Neuronal stem cell (in vitro differentiated cells): ENCODE measurements around the gene PIGV.
A peak's percentile ranks its signal among the peaks of the same experiment; 100 is the strongest.
"Not testable (repeated sequence)": the region's sequence is repeated elsewhere in the genome, so short reads cannot be mapped to it uniquely, and the experiment has no call there.

ENCODE experiments used
- DNase-seq: peaks from one replicate; pipeline ENCODE4 v3.0.0-alpha.2; 2013; ENCODE audit warnings: low spot score
- H2AFZ ChIP-seq: one replicate; pipeline ENCODE4 v1.6.1; 2013; ENCODE audit warnings: mild to moderate bottlenecking, low read length, inconsistent platforms
- H2AK5ac ChIP-seq: 2 replicates; pipeline ENCODE4 v1.6.1; 2013; ENCODE audit warnings: low read depth, mild to moderate bottlenecking, inconsistent platforms, low read length, moderate library complexity, mixed read lengths
- H2BK120ac ChIP-seq: 2 replicates; pipeline ENCODE4 v1.6.1; 2013; ENCODE audit warnings: low read depth, mild to moderate bottlenecking, inconsistent platforms, low read length, moderate library complexity, mixed read lengths
- H2BK12ac ChIP-seq: one replicate; pipeline ENCODE4 v1.6.1; 2013; ENCODE audit warnings: low read length, inconsistent platforms
- H2BK15ac ChIP-seq: 2 replicates; pipeline ENCODE4 v1.6.1; 2013; ENCODE audit warnings: mild to moderate bottlenecking, low read length, inconsistent platforms, mixed read lengths
- H2BK5ac ChIP-seq: one replicate; pipeline ENCODE4 v1.6.1; 2013; ENCODE audit warnings: inconsistent platforms, mild to moderate bottlenecking, low read length, moderate library complexity
- H3K14ac ChIP-seq: one replicate; pipeline ENCODE4 v1.6.1; 2013; ENCODE audit warnings: low read length, inconsistent platforms
- H3K18ac ChIP-seq: 2 replicates; pipeline ENCODE4 v1.6.1; 2013; ENCODE audit warnings: low read length, inconsistent platforms
- H3K23ac ChIP-seq: 2 replicates; pipeline ENCODE4 v1.6.1; 2013; ENCODE audit warnings: low read depth, mild to moderate bottlenecking, mixed read lengths, low read length, inconsistent platforms; ENCODE audit not compliant: poor library complexity
- H3K27ac ChIP-seq: replicated peaks from 3 replicates; pipeline ENCODE4 v1.5.1; 2013; ENCODE audit warnings: low read length, inconsistent platforms
- H3K27me3 ChIP-seq, 3 experiments: 2 replicates each; pipeline ENCODE4 v1.6.1; 2013; ENCODE audit warnings: low read length in 3 of 3, mild to moderate bottlenecking in 2 of 3, inconsistent platforms in 1 of 3, low read depth in 1 of 3, mixed read lengths in 1 of 3, moderate library complexity in 1 of 3; ENCODE audit not compliant: control insufficient read depth in 3 of 3, insufficient read depth in 3 of 3
- H3K36me3 ChIP-seq, 2 donors: replicated peaks in 1 of 2; 2 replicates each; pipeline ENCODE4 v1.6.1; 2013; ENCODE audit warnings: low read length in 2 of 2; ENCODE audit not compliant: control insufficient read depth in 2 of 2, insufficient read depth in 2 of 2
- H3K4ac ChIP-seq: 2 replicates; pipeline ENCODE4 v1.6.1; 2013; ENCODE audit warnings: inconsistent platforms, mild to moderate bottlenecking, low read length, moderate library complexity
- H3K4me1 ChIP-seq, 2 donors: 1 replicate in 1 of 2; 2 replicates in 1 of 2; pipeline ENCODE4 v1.6.1; 2013; ENCODE audit warnings: low read length in 2 of 2, low read depth in 1 of 2; ENCODE audit not compliant: control insufficient read depth in 2 of 2, insufficient read depth in 1 of 2
- H3K4me2 ChIP-seq: one replicate; pipeline ENCODE4 v1.6.1; 2013; ENCODE audit warnings: mild to moderate bottlenecking, low read length, inconsistent platforms; ENCODE audit not compliant: insufficient read depth, poor library complexity, severe bottlenecking
- H3K4me3 ChIP-seq, 2 donors: 2 replicates each; pipeline ENCODE4 v1.5.1; 2013; ENCODE audit warnings: low read length in 2 of 2, mild to moderate bottlenecking in 2 of 2, inconsistent platforms in 1 of 2, moderate library complexity in 1 of 2
- H3K79me1 ChIP-seq: one replicate; pipeline ENCODE4 v1.6.1; 2013; ENCODE audit warnings: low read depth, mild to moderate bottlenecking, inconsistent platforms, low read length, moderate library complexity
- H3K9ac ChIP-seq: one replicate; pipeline ENCODE4 v1.6.1; 2013; ENCODE audit warnings: mild to moderate bottlenecking, low read depth, low read length, inconsistent platforms; ENCODE audit not compliant: poor library complexity
- H3K9me3 ChIP-seq, 2 donors: replicated peaks in 1 of 2; 2 replicates each; pipeline versions ENCODE3 to v1.6.1; 2013; ENCODE audit warnings: low read length in 2 of 2, mild to moderate bottlenecking in 2 of 2, inconsistent platforms in 1 of 2, low read depth in 1 of 2, mixed read lengths in 1 of 2, moderate library complexity in 1 of 2; ENCODE audit not compliant: control insufficient read depth in 2 of 2, insufficient read depth in 1 of 2
- H4K8ac ChIP-seq: one replicate; pipeline ENCODE4 v1.6.1; 2013; ENCODE audit warnings: low read depth, mild to moderate bottlenecking, inconsistent platforms, low read length, moderate library complexity
- H4K91ac ChIP-seq: one replicate; pipeline ENCODE4 v1.6.1; 2013; ENCODE audit warnings: low read length, low read depth, mild to moderate bottlenecking, inconsistent platforms; ENCODE audit not compliant: poor library complexity
- WGBS, 2 donors: extraction: QIAGEN DNeasy Blood & Tissue Kit; methylation state at CpG; one replicate each; pipeline ENCODE4 v1.1.7; 2013; ENCODE audit warnings: missing lambda C conversion rate in 2 of 2, mixed read lengths in 1 of 2; ENCODE audit not compliant: insufficient read length in 2 of 2, insufficient replicate concordance in 1 of 2; ENCODE audit errors: extremely low coverage in 2 of 2; 5-methylcytosine and 5-hydroxymethylcytosine counted together

The PIGV gene

GRCh38 chr1:26799479-26800142, 11.9 kb downstream of the PIGV start:
- H3K4me2 ChIP-seq = no peak overlapping the region
- no peaks in the 10 kb centered on the region for H3K79me1 ChIP-seq
- no peak overlapping the region for H2BK120ac ChIP-seq
- H3K27ac ChIP-seq = no peak overlapping the region
- H3K14ac ChIP-seq = no peak overlapping the region
- no peak overlapping the region for H2AK5ac ChIP-seq
- no peak overlapping the region for H2BK12ac ChIP-seq
- H3K36me3 ChIP-seq = peaks cover 5 to 11% of the 10 kb centered on the region in 2 donors
- no peak overlapping the region for H3K9ac ChIP-seq
- DNase-seq = no peak
- no peak overlapping the region for H3K23ac ChIP-seq
- no peak overlapping the region for H2BK5ac ChIP-seq
- no CpG with 5 or more reads among the region's 5 CpGs for WGBS, 2 donors
- H2BK15ac ChIP-seq = no peak overlapping the region
- no peaks in the 10 kb centered on the region for H3K9me3 ChIP-seq
- H3K27me3 ChIP-seq = no peaks in the 10 kb centered on the region
- no peak overlapping the region for H4K91ac ChIP-seq
- no peak overlapping the region for H3K18ac ChIP-seq
- peaks cover 1 to 8% of the 10 kb centered on the region in 2 donors for H3K4me1 ChIP-seq
- no peak overlapping the region for H2AFZ ChIP-seq
- no peak overlapping the region for H3K4me3 ChIP-seq
- no peak overlapping the region for H3K4ac ChIP-seq
- no peak overlapping the region for H4K8ac ChIP-seq

GRCh38 chr1:26803932-26804331, 16.2 kb downstream of the PIGV start:
- H2BK12ac ChIP-seq, H2BK120ac ChIP-seq, H3K4ac ChIP-seq, H4K8ac ChIP-seq, H3K36me3 ChIP-seq, DNase-seq, H3K4me3 ChIP-seq, H3K23ac ChIP-seq, H3K4me2 ChIP-seq, H2AK5ac ChIP-seq, H3K4me1 ChIP-seq, H3K27me3 ChIP-seq, H3K9me3 ChIP-seq, H2AFZ ChIP-seq, H2BK15ac ChIP-seq, H2BK5ac ChIP-seq, H3K79me1 ChIP-seq, H3K14ac ChIP-seq, H3K18ac ChIP-seq, H4K91ac ChIP-seq, H3K27ac ChIP-seq, H3K9ac ChIP-seq: not testable (repeated sequence)
- no CpG with 5 or more reads among the region's 36 CpGs for WGBS, 2 donors

GRCh38 chr1:26810105-26810504, 22.4 kb downstream of the PIGV start:
- not testable (repeated sequence) for H3K18ac ChIP-seq, H3K9me3 ChIP-seq, H3K9ac ChIP-seq, H4K8ac ChIP-seq, H3K79me1 ChIP-seq, H3K4me2 ChIP-seq, H2BK15ac ChIP-seq, H2AK5ac ChIP-seq, H3K14ac ChIP-seq, H2BK120ac ChIP-seq, H3K4ac ChIP-seq, H3K4me3 ChIP-seq, H3K27me3 ChIP-seq, H2BK5ac ChIP-seq, H2BK12ac ChIP-seq, H4K91ac ChIP-seq, H3K36me3 ChIP-seq, H3K23ac ChIP-seq, H3K27ac ChIP-seq, H3K4me1 ChIP-seq
- no CpG with 5 or more reads among the region's 11 CpGs for WGBS, 2 donors
- DNase-seq = peak; percentile 58
- peak overlapping the region; percentile 44 for H2AFZ ChIP-seq

- Histone ChIP-seq H4K8ac (no peak overlapping the region), H3K27ac (no peak overlapping the region), H2AFZ (no peak overlapping the region), H3K4me3 (no peak overlapping the region), H3K4ac (no peak overlapping the region), H3K4me2 (no peak overlapping the region), H2BK120ac (no peak overlapping the region), H2BK5ac (no peak overlapping the region), H3K79me1 (no peaks in the 10 kb centered on the region), H2BK12ac (no peak overlapping the region), H2BK15ac (no peak overlapping the region), H3K9ac (no peak overlapping the region), H3K36me3 (no peaks in the 10 kb centered on the region), H4K91ac (no peak overlapping the region), H3K23ac (no peak overlapping the region), H2AK5ac (no peak overlapping the region), H3K18ac (no peak overlapping the region), H3K14ac (no peak overlapping the region), H3K4me1 (no peaks in the 10 kb centered on the region), H3K9me3 (peaks cover 0 to 2% of the 10 kb centered on the region in 2 donors), H3K27me3 (no peaks in the 10 kb centered on the region)
- DNase-seq = no peak
- no CpG with 5 or more reads among the region's 4 CpGs for WGBS, 2 donors
These were observed 23.3 kb downstream of the PIGV start for GRCh38 chr1:26811057-26811456.
